ENCODE data around the gene NRK.
"Not testable (repeated sequence)": the region's sequence is repeated elsewhere in the genome, so short reads cannot be mapped to it uniquely, and the experiment has no call there.

The NRK gene

DNA sequence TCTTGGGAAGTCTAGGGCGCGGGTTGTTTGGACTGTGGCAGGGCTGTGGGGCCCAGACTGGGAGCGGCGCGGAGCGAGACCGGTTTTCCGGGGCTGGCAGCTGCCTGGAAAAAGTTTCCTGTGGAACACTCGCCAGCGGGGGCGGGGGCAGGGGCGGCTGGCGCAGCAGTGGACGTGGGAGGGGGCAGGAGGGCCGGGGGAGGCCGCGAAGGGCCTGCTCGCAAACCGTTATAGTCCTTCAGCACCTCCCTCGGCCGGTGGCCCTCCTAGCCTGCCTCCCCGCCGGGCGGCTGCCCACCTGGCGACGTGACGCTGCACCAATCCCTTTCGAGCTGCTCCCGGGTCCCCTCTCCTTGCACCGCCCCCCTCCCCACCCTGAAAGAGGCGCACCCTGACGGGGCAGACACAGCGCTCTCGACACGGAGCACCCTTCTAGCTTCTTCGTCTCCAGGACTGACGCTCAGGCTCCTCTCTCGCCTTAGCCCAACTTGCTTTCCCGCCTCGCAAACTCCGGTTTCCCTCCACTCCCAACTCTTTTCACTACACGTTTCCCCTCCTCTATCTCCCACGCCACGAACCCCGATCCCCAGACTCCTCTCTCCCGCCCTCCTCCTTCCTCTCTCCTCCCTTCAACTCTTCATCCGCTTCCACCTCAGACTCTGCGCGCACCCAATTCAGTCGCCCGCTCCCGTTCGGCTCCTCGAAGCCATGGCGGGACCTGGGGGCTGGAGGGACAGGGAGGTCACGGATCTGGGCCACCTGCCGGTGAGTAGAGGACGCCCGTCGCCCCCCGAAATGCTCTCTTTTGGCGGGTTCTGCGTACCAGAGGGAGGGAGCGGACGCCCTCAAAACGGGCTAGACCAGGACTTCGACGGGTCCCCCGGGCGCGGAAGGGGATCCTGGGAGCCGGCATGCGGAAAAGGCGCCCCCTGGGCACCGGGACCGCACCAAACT lies at the start of gene NRK:
Gene NRK (plus strand): TSS at position 402 of the 954 bp plus-strand sequence. CDS start 307 bp downstream, at position 709.
- no peak for DNase-seq

GRCh38 chrX:105773801-105774200 lies 48.5 kb upstream of the NRK start:
- DNase-seq: no peak

- DNase-seq: no peak
These were observed 46.7 kb upstream of the NRK start for GRCh38 chrX:105775679-105776078.

DNA sequence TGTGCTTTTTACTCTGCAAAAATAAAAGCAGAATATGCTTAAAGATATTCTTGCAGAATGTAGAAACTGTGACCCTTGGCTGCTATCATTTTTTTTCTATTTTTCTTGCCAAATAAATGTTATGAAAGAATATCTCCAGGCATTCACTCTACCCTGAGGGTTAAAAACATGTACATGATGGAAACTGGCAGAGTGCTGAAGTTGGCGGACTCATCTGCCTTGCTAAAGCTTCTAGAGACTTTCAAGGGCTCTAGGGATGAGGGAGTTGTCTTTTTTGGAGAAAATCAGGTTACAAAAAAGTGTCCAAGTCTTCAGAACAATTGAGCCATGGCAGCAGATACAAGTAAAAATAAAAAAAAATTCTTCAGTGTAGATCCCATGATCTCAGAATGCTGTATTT lies 40.5 kb upstream of the NRK start:
- DNase-seq: no peak

- DNase-seq: not testable (repeated sequence)
These were observed 25.5 kb upstream of the NRK start for GRCh38 chrX:105796877-105797276.

- DNase-seq: no peak
These were observed 18.4 kb upstream of the NRK start for GRCh38 chrX:105803891-105804290.

DNA sequence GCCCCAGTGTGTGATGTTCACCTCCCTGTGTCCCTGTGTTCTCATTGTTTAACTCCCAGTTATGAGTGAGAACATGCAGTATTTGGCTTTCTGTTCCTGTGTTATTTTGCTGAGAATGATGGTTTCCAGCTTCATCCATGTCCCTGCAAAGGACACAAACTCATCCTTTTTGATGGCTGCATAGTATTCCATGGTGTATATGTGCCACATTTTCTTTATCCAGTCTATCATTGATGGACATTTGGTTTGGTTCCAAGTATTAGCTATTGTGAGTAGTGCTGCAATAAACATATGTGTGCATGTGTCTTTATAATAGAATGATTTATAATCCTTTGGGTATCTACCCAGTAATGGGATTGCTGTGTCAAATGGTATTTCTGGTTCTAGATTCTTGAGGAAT lies 16.7 kb upstream of the NRK start:
- DNase-seq: not testable (repeated sequence)

DNA sequence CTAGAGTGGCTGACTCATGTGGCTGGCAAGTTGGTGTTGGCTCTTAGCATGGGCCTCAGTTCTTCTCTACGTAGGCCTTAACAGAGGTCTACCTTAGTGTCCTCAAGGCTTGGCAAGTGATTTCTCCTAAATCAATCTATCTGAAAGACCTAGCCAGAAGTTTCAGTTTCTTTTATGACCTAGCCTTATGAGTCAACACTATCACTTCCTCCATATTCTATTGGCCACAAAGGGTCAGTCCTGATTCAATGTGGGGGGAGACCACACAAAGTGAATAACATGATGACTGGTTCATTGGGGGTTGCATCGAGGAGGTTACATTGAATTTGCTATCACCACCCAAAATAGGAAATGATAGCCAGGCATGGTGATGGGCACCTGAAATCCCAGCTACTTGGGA lies 5.8 kb upstream of the NRK start:
- no peak for DNase-seq

DNA sequence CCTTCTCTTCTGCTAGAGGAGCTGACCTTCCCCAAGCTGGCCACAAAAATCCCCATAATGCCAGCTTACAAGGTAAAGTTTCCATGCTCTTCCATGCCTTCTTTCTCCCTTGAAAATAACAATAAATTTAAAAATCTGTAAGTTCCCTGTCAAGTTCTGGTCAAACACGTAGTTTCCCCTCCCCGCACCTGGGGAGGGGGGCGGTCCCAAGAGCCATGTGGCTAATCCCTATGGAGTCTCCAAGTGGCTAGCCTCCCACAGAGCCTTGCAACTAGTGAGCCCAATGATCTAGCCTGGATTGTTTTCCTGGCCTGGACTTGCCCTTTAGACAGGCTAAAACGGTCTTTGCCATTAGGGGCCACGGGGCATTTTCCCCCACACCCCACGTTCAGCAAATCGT lies 2.1 kb upstream of the NRK start:
- no peak for DNase-seq

DNA sequence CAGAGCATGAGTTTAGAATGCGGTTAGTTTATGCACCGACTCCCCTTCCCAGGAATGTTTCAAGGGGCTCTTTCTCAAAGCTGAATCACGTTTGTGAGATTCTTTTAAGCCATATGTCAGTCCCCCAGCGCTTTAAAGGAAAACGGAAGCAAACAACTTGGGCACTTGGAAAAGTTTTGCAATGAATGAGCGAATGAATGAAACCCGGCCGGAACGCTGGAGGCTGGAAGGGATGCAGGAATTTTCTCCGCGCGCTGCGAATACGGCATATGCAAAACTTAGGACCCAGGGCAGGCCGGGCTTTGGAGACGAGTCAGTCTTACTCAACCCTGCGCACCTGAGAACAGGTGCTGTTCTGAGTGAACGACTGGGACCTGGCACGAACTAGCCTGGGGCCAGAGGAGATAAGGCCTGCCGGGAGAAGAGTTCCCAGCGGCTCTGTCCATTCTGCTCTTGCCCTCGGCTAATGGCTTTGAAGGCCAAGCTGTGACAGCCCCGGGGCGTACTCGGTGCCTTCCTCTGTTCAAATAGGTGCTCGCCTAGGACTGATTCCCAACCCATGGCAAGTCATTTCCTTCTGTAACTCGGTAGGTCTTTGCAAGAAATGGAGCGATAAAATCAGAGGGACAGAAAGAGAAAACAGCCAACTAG lies 743 bp upstream of the NRK start:
- no peak for DNase-seq

GRCh38 chrX:105823092-105823455 lies 735 bp downstream of the NRK start:
- no peak for DNase-seq

DNA sequence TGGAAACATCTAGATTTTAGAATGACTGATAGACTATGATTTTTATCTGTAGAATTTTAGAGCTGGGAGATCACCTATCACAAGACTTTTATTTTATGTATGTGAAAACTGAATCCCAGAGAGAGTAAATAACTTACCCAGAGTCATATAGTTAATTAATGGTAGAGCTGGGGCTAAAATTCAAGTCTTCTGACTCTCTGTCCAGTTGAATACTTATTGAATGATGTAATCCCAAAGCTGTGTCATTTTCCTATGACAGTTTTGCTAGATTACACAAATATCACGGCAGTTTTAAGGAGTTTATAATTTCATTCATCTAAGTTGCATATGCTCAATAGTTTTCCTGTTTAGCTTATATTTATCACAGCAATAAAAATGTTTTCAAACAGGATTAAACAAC lies 6.7 kb downstream of the NRK start:
- no peak for DNase-seq

DNA sequence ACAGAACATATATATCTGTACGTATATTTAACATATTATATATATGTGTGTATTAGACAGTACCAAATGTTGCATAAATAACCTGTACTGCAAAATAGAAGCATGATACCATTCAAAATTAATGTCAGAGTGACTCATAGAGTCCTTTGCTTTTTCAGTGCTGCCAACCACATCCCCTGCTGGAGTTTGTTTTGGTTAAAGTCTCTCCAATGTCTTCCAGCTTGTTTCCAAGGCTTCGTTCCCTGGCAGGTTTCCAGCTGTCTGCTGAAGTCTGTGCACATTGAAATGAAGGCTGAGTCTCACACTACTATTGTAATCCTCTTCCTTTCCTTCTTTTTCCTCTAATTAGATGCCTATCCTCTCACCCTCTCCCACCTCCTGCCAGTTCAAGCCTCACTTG lies 14.9 kb downstream of the NRK start:
- peak in 18 of 56 donors; percentile 0 to 52 (median 7) for DNase-seq

GRCh38 chrX:105845631-105846030 lies 23.3 kb downstream of the NRK start:
- no peak for DNase-seq

- not testable (repeated sequence) for DNase-seq
These were observed 27.8 kb downstream of the NRK start for GRCh38 chrX:105850100-105850499.

DNA sequence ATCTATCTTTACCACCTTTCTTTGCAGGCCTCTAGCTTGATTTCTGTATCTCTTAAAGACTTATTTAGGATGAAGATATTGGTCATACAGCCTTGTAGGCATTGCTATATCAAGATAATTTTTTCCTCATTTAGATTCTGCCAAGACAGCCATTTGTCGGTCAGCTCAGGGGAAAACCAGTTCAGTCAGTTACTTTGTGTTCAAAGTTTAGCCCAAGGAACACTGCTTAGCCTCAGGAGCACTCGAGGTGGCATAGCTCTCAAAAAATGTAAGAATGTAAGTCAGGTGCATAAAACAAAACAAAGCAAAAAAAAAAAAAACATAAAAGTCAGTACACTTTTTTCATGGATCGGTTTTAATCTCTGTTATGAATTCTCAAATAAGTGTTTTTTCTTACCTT lies 43.4 kb downstream of the NRK start:
- no peak for DNase-seq

DNA sequence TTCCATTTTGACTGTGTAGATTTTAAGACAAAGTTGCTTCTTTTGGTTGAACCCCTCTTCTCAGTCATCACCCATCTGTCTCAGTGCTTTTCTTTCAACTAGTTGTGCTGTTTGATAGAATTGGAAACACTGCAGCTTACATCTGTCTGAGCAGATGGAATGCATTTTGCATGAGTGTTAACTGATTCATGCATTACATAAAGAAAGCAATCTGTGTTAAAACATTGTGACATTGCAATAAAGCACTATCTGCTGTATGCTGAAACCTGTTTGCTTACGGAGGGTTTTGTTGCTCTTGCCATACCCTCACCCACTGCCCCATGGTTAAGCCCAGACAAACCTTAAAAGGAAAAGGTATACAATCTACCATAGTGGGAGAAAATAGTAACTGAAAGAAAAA lies 47.4 kb downstream of the NRK start:
- no peak for DNase-seq

DNA sequence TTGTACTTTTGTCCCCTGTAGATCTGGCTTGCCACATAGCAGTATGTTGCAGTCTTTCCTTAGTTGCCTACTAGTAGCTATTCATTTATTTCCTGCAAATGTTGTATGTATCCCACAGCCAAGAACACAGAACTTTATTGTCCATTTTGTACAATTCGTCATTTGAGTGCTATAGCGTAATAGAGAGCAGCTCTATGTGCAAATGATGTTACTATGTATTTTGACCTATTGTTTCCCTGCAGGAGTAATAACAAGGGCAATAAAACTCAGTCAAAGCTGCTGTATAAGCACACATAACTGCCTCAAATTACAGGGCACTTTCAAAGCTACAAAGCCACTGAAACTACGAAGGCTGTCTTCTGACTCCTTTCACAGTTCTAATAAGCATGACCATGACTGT lies 48.1 kb downstream of the NRK start:
- no peak for DNase-seq

DNA sequence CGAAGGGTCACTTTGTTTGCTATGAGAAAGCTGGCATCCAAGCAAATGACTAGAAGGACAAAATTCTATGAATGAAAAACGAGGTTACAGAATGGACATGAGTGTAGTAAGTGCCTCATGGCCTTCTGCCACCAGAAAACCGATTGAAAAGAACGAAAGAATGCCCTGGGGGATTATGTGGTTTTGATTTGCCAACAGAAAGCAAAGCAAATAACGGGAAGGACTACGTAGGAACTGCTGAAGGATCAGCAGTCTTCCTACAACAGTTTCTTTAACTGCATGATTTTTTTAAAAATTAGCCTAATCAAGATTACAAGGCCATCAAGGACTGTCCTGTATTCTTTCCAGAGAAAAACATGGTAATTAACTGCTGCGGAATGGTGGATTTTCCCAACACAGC lies 50.6 kb downstream of the NRK start:
- DNase-seq: no peak

DNA sequence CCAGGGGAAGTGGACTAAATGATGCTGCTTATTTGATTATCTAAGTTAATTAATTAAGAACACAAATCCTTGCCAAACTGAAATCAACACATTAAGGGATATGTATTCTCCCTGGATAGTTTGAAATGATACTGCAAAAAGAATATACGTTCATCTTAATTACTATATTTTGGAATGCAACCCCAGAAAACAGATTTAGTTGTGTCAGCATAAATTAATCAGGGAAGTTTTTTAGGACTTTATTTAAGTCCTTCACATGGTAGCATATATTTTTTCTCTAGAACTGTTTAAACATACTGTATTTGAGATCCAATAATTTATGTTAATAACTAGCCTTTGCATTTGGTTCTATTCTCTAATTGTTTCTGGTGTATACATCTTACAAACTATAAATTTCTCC lies 52.5 kb downstream of the NRK start:
- no peak for DNase-seq

GRCh38 chrX:105876658-105877057 lies 54.3 kb downstream of the NRK start:
- no peak for DNase-seq

DNA sequence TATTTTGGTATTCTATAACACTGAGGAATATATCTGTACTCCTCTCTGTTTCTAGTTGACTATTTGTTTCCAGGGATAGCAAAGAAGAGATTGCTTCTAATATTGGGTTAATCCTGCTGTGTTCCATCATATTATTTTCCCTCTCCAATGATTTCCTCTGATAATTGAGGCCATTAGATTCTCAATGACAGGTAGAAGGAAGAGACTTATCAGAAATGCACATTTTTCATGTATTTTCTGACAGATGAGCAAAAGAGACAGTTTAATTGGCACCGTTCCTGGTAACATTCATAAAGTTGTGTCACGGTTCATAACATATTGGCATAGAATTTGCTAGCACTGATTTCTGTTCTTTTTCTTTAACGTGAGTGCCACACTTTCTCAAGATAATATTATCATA lies 58.2 kb downstream of the NRK start:
- no peak for DNase-seq

Data from nucleus accumbens (tissue), 56 donors.